HG02885 (cell line): Measurements from ENCODE around the gene NOS1AP.
"Not testable (repeated sequence)": the region's sequence is repeated elsewhere in the genome, so short reads cannot be mapped to it uniquely, and the experiment has no call there.

Experiments used
- ATAC-seq: cut with Tn5 transposase; IDR thresholded peaks from one replicate; pipeline ENCODE4 v1.9.1; 2021; ENCODE audit warnings: mild to moderate bottlenecking; ENCODE audit not compliant: unreplicated experiment, poor library complexity

The NOS1AP gene

GRCh38 chr1:162418584-162418983, 349.1 kb downstream of the NOS1AP start:
- not testable (repeated sequence) for ATAC-seq

GRCh38 chr1:162419450-162419931, 350.0 kb downstream of the NOS1AP start:
- not testable (repeated sequence) for ATAC-seq
